IPS DF 4.7 (cell line): Measurements from ENCODE around the gene INCENP.

Experiments used
- DNase-seq: peaks from one replicate; pipeline ENCODE4 v3.0.0-alpha.2; 2013; ENCODE audit warnings: low spot score; ENCODE audit errors: extremely low read depth

INCENP gene

DNA sequence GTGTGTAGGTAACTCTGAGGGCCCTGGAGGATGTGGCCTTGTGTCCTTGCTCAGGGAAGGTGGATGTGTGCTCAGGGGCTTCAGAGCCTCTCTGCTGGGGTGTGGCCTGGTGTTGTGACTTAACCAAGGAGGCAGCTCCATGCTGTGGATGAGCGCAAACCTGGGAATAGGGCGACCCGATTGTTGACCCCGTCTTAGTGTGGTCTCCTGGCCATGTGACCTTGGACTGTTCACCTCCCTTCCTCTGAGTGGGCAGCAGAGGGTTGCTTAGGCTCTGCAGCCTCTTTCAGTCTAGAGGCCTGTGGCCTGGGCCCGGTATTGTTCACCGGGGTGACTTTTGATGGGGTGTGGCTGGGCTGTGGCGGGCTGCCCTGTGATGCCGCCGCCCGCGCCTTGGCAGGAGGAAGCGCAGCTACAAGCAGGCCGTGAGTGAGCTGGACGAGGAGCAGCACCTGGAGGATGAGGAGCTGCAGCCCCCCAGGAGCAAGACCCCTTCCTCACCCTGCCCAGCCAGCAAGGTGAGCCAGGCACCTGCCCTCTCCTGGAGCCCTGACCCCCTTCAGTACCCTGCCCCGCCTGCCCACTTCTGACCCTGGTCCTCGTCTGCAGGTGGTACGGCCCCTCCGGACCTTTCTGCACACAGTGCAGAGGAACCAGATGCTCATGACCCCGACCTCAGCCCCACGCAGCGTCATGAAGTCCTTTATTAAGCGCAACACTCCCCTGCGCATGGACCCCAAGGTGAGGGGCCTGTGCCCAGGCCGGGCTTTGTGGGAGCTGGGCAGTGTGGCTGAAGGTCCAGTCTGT, 16.7 kb downstream of the INCENP start:
- DNase-seq, result no peak

DNA sequence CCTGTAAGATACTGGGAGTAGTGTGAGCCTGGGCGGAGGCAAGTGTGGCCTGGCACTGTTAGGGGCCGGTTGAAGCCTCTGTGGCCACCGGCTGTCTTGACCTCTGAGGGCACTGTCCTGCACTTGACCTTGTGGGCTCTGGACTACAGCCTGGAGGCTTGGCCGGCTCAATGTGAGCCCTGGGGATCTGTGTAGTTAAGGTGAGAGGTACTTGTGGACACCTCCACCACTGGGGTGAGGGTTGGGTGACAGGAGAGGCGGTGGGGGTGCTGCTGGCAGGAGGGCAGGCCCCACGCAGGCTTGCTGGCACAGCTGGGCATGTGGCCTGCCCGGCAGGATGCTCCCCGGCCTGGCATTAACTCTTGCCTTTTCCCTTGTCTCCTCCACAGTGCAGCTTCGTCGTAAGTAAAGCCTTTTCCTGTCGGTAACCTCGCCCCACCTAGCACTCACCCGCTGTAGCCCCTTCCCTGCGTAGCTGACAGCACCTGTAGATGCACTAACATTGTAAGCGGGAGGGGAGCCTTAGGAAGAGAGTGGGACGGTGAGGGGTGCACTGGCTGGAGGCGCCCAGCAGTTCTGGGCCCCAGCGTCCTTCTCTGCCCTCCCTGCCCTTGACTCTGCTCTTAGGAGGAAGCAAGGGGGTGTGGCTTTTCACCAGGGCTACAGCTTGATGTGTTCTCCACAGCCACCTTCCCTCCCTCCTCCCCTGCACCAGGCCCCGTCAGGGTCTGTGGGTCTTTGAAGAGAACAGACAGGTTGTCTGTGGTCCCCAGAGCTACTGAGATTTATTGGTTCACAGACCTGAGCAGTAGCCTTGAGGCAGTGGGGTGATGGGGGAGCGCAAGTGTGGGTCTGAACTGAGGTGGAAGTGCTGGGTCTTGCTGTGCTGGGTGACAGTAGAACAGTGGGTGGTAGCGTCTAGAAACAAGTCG, 17.6 kb downstream of the INCENP start:
- DNase-seq, result no peak

DNA sequence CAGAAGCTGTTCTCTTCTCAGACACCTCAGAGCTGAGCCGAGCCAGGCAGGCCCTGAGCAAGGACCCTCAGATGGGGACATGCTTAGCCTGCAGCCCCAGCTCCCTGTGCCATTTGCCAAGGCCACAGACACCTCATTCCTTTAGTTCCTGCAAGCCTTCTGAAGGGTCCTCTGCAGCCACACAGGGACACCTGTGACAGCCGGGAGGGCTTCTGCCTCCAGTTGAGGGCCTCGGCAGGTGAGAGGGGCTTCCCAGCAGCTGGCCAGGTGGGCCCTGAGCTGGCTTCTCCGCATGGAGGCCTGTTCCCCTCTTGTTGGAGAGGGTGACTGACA, 18.2 kb downstream of the INCENP start:
- DNase-seq, result no peak

DNA sequence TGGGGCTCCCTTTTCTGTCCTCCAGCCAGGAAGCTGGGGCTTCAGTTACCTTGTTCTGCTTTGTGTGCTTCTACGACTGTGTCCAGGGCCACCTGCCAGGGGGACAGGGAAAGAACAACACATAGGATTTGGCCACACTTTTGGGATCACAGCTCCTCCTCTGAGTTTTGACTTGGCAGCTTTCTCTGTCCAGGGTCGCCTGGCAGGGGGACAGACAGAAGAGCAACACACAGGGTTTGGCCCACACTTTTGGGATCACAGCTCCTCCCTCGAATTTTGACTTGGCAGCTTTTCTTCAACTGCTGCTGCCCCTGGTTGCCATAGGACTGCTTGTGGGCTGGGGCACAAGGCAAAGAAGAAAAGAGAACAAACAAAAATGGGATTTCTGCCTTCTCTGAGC, 19.1 kb downstream of the INCENP start:
- DNase-seq, result no peak

DNA sequence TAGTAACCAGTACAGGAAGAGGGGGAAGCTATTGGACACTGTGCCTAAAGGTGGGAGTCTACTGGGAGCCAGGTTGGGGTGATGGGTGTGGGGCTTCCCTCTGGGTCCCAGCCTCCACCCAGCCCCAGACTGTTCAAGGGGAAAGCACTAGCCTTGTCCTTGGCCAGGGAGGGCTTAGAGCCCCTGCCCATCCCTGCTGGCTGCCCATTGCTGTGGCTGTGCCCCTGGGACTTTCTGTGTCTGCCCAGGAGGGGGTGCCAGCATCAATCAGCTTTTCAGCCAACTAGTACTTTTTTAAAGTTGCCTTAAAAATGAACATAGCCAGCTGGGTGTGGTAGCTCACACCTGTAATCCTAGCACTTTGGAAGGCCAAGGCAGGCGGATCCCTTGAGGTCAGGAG, 19.9 kb downstream of the INCENP start:
- no peak for DNase-seq

DNA sequence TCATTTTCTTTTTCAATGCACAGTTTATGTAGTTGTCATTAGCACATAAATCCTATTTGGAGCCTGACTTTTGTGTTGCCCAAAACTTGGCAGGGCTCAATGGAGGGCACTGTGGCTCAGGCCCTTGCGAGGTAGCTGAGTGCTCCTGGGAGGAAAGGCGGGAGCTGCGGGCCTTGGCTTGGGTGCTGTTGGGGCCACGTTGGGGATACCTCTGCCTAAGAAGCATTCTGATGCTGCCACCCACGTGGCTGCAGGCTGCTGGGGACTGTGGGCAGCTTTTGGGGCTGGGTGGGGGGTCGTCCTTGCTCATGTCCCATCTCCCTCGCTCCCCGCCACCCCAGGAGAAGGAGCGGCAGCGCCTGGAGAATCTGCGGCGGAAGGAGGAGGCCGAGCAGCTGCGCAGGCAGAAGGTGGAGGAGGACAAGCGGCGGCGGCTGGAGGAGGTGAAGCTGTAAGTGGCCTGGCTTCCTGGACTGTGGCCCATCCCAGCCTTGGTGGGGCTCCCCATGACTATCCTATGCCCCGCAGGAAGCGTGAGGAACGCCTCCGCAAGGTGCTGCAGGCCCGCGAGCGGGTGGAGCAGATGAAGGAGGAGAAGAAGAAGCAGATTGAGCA, 20.9 kb downstream of the INCENP start:
- DNase-seq, result no peak

DNA sequence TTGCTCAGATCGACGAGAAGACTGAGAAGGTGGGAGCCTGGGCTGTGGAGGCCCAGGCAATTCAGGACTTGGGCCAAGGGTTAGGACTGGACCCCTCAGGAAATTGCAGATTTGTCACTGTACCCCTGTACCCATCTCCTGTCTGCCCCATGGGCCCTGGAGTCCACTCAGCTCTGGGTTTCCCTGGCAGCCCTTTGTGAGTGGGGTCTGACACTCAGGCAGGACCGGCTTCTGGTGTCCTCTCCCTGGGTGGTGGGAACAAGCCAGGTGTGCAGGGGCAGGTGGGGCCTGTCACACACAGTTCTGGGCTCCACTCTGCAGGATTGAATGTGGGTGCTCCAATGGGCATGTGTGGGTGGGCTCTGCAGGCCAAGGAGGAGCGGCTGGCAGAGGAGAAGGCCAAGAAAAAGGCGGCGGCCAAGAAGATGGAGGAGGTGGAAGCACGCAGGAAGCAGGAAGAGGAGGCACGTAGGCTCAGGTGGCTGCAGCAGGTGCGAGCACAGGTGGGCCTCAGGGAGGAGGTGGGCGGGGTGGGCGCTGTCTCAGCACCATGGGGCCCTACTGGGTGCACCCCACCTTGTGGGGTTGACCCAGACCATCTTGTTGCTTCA, 21.6 kb downstream of the INCENP start:
- no peak for DNase-seq

DNA sequence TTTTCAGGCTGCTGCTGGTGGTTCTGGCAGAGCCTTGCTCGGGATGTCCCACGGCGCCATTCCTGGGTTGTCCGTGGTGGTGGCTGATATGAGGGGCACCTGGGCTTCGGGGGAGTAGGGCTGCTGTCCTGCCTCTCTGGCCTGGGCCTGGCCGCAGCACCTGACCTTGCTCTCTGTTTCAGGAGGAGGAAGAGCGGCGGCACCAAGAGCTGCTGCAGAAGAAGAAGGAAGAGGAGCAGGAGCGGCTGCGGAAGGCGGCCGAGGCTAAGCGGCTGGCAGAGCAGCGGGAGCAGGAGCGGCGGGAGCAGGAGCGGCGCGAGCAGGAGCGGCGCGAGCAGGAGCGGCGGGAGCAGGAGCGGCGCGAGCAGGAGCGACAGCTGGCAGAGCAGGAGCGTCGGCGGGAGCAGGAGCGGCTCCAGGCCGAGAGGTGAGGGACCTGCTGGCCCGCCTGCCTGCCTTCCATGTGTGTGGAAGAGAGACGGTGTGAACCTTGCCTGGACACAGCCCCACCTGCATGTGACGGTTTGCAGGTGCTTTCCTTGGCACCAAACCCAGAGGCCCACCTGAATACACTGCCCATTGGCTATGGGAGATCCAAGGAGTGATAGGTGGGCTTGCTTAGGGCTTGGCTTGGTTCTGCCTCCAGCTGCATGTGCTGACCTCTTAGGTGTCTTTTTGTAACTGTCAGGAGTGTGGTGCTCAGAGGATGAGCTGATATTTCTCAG, 22.8 kb downstream of the INCENP start:
- DNase-seq, result no peak

DNA sequence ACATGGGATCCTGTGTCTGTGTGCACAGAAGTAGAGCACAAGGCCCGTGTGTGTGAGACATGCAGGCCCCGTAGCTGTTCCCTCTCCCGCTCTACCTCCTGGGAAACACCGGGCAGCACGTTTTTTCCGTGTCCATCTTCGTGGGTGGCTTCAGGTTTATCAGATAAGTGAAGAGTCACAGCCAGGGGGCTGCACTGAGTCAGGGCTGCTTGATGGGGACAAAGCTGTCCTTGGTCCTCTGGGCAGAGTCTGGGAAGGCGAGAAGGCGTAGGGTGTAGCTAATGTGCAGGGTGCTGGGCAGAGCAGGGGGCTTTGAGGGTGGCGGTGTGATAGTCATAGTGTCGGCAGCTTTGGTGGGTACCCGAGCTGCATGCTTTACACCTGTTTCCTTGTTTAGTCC, 23.7 kb downstream of the INCENP start:
- no peak for DNase-seq

DNA sequence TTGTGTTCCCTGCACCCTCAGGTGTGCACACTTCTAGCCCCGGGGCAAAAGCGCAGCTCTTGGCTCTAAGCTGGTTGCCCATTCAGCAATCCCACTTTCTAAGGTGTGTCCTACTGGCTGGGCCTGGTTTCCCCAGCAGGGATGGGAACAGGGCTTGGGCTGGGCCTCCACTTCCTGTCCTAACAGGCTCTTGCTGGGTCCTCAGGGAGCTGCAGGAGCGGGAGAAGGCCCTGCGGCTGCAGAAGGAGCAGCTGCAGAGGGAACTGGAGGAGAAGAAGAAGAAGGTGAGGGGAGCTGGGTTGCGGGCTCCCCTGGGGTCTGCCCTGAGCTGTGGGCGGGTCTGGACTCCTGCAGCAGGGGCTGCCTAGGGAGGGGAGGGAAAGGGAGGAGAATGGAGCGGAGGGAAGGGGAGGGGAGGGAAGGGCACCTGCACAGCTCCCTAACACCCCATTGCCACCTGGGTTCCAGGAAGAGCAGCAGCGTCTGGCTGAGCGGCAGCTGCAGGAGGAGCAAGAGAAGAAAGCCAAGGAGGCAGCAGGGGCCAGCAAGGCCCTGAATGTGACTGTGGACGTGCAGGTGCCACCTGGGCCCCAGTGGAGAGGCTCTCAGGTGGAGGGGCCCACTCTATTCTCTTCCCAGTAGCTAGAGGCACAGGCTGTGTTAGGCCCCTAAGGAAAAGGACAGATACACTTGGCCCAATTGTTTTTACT, 24.6 kb downstream of the INCENP start:
- no peak for DNase-seq

DNA sequence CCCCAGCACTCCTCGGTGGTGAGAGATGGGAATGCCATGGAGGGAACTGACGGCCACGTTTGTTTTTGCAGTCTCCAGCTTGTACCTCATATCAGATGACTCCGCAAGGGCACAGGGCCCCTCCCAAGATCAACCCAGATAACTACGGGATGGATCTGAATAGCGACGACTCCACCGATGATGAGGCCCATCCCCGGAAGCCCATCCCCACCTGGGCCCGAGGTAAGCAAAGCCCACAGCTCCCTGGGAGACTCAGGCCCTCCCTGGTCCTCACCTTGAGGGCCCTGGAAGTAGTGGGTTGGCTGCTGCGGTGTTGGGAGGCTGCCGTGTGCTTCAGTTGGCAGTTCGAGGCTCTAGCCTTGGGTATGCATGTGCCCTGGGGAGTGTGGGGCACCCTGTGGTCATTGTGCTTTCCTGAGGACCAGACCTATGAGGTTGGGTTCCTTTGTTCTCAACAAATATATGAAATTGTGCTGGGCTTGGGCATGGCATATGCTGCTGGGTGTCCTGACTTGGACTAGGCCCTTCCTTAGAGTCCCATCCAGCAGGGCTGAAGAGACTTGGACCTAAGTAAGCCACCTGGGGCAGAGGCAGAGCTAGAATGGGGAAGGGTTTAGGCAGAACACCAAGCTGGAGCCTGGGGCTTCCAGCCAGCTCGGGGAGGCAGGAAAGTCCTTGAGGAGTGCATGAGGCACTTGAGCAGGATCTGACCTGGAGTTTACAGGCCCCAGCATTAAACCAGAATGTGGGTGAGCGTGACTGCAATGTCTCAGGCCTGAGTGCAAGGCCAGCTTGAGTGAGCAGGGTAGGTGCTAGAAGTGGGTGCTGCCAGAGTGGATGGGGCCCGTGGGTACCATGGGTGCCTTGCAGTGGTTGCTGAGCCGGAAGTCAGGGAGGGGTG, 26.4 kb downstream of the INCENP start:
- no peak for DNase-seq

DNA sequence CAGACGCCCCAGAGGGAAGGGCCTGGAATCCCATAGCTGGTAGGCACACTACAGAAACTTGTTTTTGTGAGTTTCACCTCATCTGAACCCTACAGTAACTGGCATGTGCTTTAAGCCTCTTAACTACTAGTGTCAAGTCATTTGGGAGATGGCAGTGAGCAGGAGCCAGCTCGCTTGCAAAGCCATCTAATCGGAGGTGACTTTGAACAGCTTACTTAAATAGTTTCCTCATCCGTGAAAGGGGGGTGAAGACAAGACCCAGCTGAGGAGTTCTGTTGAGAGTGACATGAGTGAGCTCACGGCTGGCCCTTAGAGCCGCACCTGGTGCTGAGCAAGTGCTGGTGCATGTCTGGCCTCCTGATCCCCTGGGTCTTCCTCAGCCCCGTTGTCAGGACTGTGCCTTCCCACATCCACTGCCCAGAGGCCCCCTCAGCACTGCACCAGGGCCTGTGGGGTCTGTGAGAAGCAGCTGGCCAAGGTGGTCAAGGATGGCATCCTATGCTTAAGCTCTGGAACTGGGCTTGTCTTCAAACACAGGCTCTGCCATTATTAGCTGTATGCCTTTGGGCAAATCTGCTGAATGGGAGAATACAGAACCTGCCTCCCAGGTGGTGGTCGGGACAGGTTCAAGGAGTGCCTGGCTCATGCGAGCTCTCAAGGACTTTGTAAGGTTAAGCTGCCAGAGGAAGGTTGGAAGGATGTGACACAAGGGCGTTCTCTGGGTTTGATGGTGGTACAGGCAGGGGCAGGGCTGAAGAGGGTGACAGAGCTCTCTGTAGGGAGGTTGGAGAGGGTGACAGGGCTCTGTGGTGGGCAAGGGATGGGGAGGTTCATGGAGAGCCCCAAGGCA, 27.3 kb downstream of the INCENP start:
- no peak for DNase-seq

DNA sequence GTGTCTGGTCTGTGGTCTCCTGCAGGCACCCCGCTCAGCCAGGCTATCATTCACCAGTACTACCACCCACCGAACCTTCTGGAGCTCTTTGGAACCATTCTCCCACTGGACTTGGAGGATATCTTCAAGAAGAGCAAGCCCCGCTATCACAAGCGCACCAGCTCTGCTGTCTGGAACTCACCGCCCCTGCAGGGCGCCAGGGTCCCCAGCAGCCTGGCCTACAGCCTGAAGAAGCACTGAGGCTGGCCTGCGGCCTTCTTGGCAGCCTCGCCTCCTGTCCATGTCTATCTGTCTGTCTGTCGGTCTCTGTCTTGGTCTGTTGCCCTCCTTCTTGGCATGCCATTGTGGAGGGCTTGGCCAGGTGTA, 27.9 kb downstream of the INCENP start:
- no peak for DNase-seq

DNA sequence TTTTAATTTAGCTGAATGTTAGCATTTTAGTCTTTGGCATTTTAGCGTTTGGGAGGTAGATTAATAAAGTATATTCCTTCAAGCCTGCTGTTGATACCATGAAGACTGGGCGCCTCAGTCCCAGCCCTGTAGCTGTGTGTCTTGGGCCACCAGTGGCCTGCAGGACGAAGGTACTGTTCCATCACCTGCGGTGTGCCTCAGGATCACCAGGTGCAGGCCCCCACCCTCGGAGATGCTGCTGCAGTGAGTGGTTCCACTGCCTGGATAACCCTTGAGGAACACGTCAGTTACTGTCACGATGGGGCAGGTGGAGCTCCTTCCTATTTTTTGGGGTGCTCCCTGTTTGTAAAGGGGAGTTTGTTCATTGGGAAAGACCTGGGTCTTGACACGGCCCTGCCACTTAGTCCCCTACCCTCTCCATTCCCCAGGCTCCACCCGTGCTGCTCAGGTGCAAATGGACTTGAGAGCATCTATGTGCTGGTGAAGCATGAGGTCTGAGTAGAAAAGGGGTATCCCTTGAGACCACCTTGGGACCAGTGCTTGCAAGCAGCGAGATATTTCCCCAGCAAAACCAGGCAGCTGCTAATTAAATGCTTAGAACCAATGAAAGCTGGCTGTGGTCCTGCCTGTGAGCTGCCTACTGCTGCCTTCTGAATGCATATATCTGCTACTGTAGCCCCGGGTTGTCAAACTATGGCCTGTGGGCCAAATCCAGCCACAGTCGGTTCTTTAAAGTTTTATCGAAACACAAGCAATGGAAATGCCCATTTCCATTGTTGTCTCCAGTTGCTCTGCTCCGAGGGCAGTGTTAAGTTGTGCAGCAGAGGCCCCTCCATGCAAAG, 28.7 kb downstream of the INCENP start:
- no peak for DNase-seq

DNA sequence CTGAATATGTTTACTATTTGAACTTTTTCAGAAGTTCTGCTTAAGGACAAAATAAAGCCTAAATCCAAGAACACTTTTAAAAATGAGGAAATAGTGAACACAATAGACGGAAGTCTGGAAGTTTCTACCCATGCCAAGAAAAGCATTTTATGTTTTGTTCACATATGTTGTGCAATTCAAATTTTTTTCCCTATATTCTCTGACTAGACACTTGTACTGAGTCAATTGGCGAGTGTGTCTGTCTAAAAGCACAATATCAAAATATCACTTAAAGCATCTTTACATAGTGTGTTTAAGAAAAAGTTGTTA, 29.2 kb downstream of the INCENP start:
- no peak for DNase-seq

DNA sequence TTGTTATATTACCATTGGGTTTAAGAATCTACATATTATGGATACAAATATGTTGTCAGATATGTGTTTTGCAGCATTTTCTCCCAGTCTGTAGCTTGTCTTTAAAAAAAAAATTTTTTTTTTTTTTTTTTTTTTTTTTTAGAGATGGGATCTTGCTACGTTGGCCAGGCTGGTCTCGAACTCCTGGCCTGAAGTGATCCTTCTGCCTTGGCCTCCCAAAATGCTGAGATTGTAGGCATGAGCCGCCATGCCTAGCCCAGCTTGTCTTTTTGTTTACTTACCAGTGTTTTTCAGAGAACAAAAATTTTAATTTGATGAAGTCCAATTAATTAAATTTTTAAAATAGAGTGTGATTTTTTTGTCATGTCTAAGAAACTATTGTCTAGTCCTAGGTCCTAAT, 29.8 kb downstream of the INCENP start:
- no peak for DNase-seq

DNA sequence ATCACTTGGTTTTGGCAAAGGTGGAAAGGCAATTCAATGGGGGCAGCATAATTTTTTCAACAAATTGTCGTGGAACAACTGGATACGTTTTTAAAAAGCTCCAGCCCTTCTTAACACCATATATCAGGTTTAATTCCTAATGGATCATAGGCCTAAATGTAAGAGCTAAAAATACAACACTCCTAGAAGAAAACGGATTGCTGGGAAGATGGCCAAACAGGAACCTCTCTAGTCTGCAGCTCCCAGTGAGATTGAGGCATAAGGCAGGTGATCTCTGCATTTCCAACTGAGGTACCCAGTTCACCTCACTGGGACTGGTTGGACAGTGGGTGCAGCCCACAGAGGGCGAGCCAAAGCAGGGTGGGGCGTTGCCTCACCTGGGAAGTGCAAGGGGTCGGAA, 33.8 kb downstream of the INCENP start:
- no peak for DNase-seq

DNA sequence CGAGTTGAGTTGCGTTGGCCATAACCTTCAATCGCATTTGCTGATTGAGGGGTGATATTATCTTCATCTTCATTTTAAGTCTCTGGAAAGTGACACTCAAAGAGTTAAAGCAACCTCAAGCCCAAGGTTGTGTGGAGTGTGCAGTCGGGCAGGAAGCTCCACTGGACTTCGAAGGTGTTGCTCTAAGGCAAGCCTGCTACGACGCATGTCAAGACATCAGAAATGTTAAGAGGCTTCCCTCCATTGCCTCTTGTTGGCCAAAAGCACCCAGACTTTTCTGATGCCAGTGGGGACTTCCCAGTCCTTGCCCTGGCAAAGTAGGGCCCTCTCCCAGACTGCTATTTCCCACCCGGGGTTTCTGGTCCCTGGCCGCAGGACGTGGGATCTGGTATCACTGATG, 42.6 kb downstream of the INCENP start:
- no peak for DNase-seq
